Large intestine (tissue), 3 donors: ENCODE data around the gene AKT3. TPM values are rescaled to one million over a fixed set of nuclear protein-coding genes. Genes with fewer than 3 reads are reported as not detected.

ENCODE experiments used
- DNase-seq, 2 donors: peaks; one replicate each; pipeline versions ENCODE4 v3.0.0 to v3.0.0-alpha.2; 2013
- H3K27ac ChIP-seq: one replicate; pipeline ENCODE4 v1.5.1; 2013; ENCODE audit warnings: low read length
- H3K27me3 ChIP-seq: 2 replicates; pipeline ENCODE4 v1.6.1; 2013; ENCODE audit warnings: low read length; ENCODE audit not compliant: control insufficient read depth, insufficient read depth
- H3K36me3 ChIP-seq: 2 replicates; pipeline ENCODE4 v1.6.1; 2013; ENCODE audit warnings: low read length; ENCODE audit not compliant: control insufficient read depth, insufficient read depth
- H3K4me1 ChIP-seq: one replicate; pipeline ENCODE4 v1.6.1; 2013; ENCODE audit warnings: low read length; ENCODE audit not compliant: control insufficient read depth, insufficient read depth
- H3K4me3 ChIP-seq: one replicate; pipeline ENCODE4 v1.5.1; 2013; ENCODE audit warnings: low read length
- H3K9me3 ChIP-seq: one replicate; pipeline ENCODE4 v1.6.1; 2013; ENCODE audit warnings: mild to moderate bottlenecking, low read depth, low read length, moderate library complexity; ENCODE audit not compliant: control insufficient read depth
- WGBS: methylation state at CpG from one replicate; pipeline ENCODE4 v1.1.5; 2013; ENCODE audit warnings: low lambda C conversion rate; ENCODE audit not compliant: insufficient coverage; 5-methylcytosine and 5-hydroxymethylcytosine counted together
- polyA plus RNA-seq: library from polyadenylated mRNA; unstranded; fragments of 120-200 nt; gene quantifications from one replicate; pipeline ENCODE4 v1.2.1, GENCODE V29; 2013

AKT3 gene
- polyA plus RNA-seq, 1 donor = 14.0 TPM

- no CpG with 5 or more reads among the region's 15 CpGs for WGBS
- no peak overlapping the region for H3K27ac ChIP-seq
- DNase-seq = no peak
- peaks cover 23% of the 10 kb centered on the region for H3K36me3 ChIP-seq
- H3K4me3 ChIP-seq = no peak overlapping the region
- H3K4me1 ChIP-seq = peaks cover 8% of the 10 kb centered on the region
- H3K27me3 ChIP-seq = no peaks in the 10 kb centered on the region
- H3K9me3 ChIP-seq = peaks cover 4% of the 10 kb centered on the region
Measured at GRCh38 chr1:243494741-243495431, 355.2 kb downstream of the AKT3 start.

GRCh38 chr1:243493156-243494129 is 356.6 kb downstream of the AKT3 start:
- 68% methylated on average over 2 of the region's 14 CpGs for WGBS
- peaks cover 10% of the 10 kb centered on the region for H3K4me1 ChIP-seq
- H3K4me3 ChIP-seq = no peak overlapping the region
- peaks cover 4% of the 10 kb centered on the region for H3K9me3 ChIP-seq
- DNase-seq = no peak
- no peak overlapping the region for H3K27ac ChIP-seq
- H3K36me3 ChIP-seq = peaks cover 24% of the 10 kb centered on the region
- H3K27me3 ChIP-seq = no peaks in the 10 kb centered on the region

GRCh38 chr1:243490748-243491686 is 359.0 kb downstream of the AKT3 start:
- H3K4me1 ChIP-seq = peaks cover 10% of the 10 kb centered on the region
- no peak for DNase-seq
- no peak overlapping the region for H3K27ac ChIP-seq
- no peaks in the 10 kb centered on the region for H3K27me3 ChIP-seq
- H3K36me3 ChIP-seq = peaks cover 15% of the 10 kb centered on the region
- peaks cover 8% of the 10 kb centered on the region for H3K9me3 ChIP-seq
- no peak overlapping the region for H3K4me3 ChIP-seq
- 100% methylated on average over 3 of the region's 8 CpGs for WGBS

GRCh38 chr1:243489681-243490546 is 360.1 kb downstream of the AKT3 start:
- Histone ChIP-seq H3K36me3 (peaks cover 10% of the 10 kb centered on the region), H3K4me1 (peaks cover 10% of the 10 kb centered on the region), H3K4me3 (no peak overlapping the region), H3K9me3 (peaks cover 4% of the 10 kb centered on the region), H3K27ac (no peak overlapping the region), H3K27me3 (no peaks in the 10 kb centered on the region)
- DNase-seq = peak; percentile 48 to 72
- no CpG with 5 or more reads among the region's 21 CpGs for WGBS

- peaks cover 8% of the 10 kb centered on the region for H3K36me3 ChIP-seq
- no CpG with 5 or more reads among the region's 24 CpGs for WGBS
- H3K4me1 ChIP-seq = peaks cover 10% of the 10 kb centered on the region
- H3K27ac ChIP-seq = no peak overlapping the region
- H3K4me3 ChIP-seq = no peak overlapping the region
- DNase-seq = no peak
- H3K9me3 ChIP-seq = peaks cover 4% of the 10 kb centered on the region
- H3K27me3 ChIP-seq = no peaks in the 10 kb centered on the region
Measured at GRCh38 chr1:243489158-243489527, 360.9 kb downstream of the AKT3 start.

GRCh38 chr1:243488459-243489157 is 361.4 kb downstream of the AKT3 start:
- DNase-seq = no peak
- Histone ChIP-seq H3K9me3 (peaks cover 4% of the 10 kb centered on the region), H3K4me1 (peaks cover 10% of the 10 kb centered on the region), H3K36me3 (peaks cover 8% of the 10 kb centered on the region), H3K4me3 (no peak overlapping the region), H3K27ac (no peak overlapping the region), H3K27me3 (no peaks in the 10 kb centered on the region)
- WGBS = 60% methylated on average over 1 of the region's 20 CpGs

GRCh38 chr1:243487649-243488227 is 362.3 kb downstream of the AKT3 start:
- peaks cover 8% of the 10 kb centered on the region for H3K36me3 ChIP-seq
- no CpG with 5 or more reads among the region's 40 CpGs for WGBS
- DNase-seq = peak in 1 of 2 donors; percentile 25
- no peak overlapping the region for H3K27ac ChIP-seq
- H3K4me3 ChIP-seq = peak overlapping the region; percentile 55
- peaks cover 11% of the 10 kb centered on the region for H3K4me1 ChIP-seq
- peaks cover 4% of the 10 kb centered on the region for H3K9me3 ChIP-seq
- peaks cover 2% of the 10 kb centered on the region for H3K27me3 ChIP-seq

GRCh38 chr1:243487036-243487648 is 362.9 kb downstream of the AKT3 start:
- no CpG with 5 or more reads among the region's 15 CpGs for WGBS
- Histone ChIP-seq H3K36me3 (peaks cover 8% of the 10 kb centered on the region), H3K9me3 (peaks cover 4% of the 10 kb centered on the region), H3K27ac (no peak overlapping the region), H3K27me3 (peaks cover 8% of the 10 kb centered on the region), H3K4me3 (peak overlapping the region; percentile 55), H3K4me1 (peaks cover 17% of the 10 kb centered on the region)
- DNase-seq = no peak
